ENCODE data around the gene MEAF6. TPM values are rescaled to one million over a fixed set of nuclear protein-coding genes. Genes with fewer than 3 reads are reported as not detected.

Gene MEAF6
- total and polyA plus RNA-seq, 2 of the 8 experiments (the other 6 are each of a cell fraction or from before 2014, with no cell fraction given), result 23.0 to 38.8 TPM

GRCh38 chr1:37549341-37549740, 34.8 kb upstream of the MEAF6 start:
- no peak overlapping the region for H2AFZ ChIP-seq (ENCODE audit: low read length)
- H3K4me2 ChIP-seq (ENCODE audit: insufficient read depth in 1 of 2, low read depth in 2 of 2, low read length in 2 of 2), result no peak overlapping the region
- peaks cover 4% of the 10 kb centered on the region; the same call in 1 of the 2 replicates for H3K79me1 ChIP-seq (ENCODE audit: low read depth, low read length)
- no peaks in the 10 kb centered on the region for H3K27me3 ChIP-seq (replicated peaks in 1 of 4; ENCODE audit: control insufficient read depth in 3 of 4, extremely low read depth in 1 of 4, insufficient read depth in 3 of 4, low read length in 3 of 4)
- H4K91ac ChIP-seq (replicated peaks; ENCODE audit: insufficient read length, low read length), result no peak overlapping the region
- no peak overlapping the region for H3K4ac ChIP-seq (replicated peaks; ENCODE audit: insufficient read length, low read depth, low read length)
- peaks cover 6% of the 10 kb centered on the region; the same call in 1 of the 2 replicates for H3K23me2 ChIP-seq (ENCODE audit: low read depth, low read length)
- ChIA-PET POLR2A (ENCODE audit: partially characterized antibody) (no interaction called here), CTCF (ENCODE audit: partially characterized antibody) (interaction anchor here (1.2 kb wide), 1 partner anchor 136 kb away, joined by 3 read pairs; no protein-coding TSS in a partner anchor)
- no peak overlapping the region for H3K27ac ChIP-seq (ENCODE audit: low read depth, low read length)
- H3K79me2 ChIP-seq (ENCODE audit: control insufficient read depth in 1 of 2, insufficient read depth in 2 of 2, low read length in 2 of 2), result peaks cover 8 to 16% of the 10 kb centered on the region in 2 experiments; a peak in 3 of 4 replicates
- no peak overlapping the region for H3K14ac ChIP-seq (ENCODE audit: insufficient read length)
- H3K56ac ChIP-seq (replicated peaks; ENCODE audit: insufficient read length, low read depth, low read length), result no peak overlapping the region
- peaks cover 0 to 8% (median 3%) of the 10 kb centered on the region in 4 experiments; a peak in 4 of 7 replicates for H3K4me1 ChIP-seq (replicated peaks in 1 of 4; ENCODE audit: control insufficient read depth in 3 of 4, insufficient read depth in 4 of 4, low read length in 3 of 4)
- H4K20me1 ChIP-seq (replicated peaks in 1 of 2; ENCODE audit: control insufficient read depth in 1 of 2, insufficient read depth in 2 of 2, low read length in 2 of 2), result peaks cover 0 to 7% of the 10 kb centered on the region in 2 experiments
- 89% methylated on average over 6 of the region's 6 CpGs; no CpG with 5 or more reads in 1 of the 2 experiments for WGBS, 2 experiments (ENCODE audit: extremely low coverage in 1 of 2, insufficient coverage in 1 of 2, insufficient read length in 1 of 2, insufficient replicate concordance in 2 of 2, low coverage in 1 of 2, low lambda C conversion rate in 2 of 2, missing lambda C conversion rate in 1 of 2)
- no peak overlapping the region for H2BK12ac ChIP-seq (ENCODE audit: low read depth, low read length)
- H3K23ac ChIP-seq (ENCODE audit: insufficient read length), result no peak overlapping the region
- FAIRE-seq, result no peak
- DNase-seq (ENCODE audit: low read depth in 1 of 2, low spot score in 2 of 2), result no peak
- no peak for TF ChIP-seq RXRA (IDR thresholded peaks at IDR 0.05; ENCODE audit: insufficient read depth, low read depth, low read length)
- TF ChIP-seq GABPA (IDR thresholded peaks at IDR 0.05; ENCODE audit: borderline replicate concordance, insufficient read depth, low read length), result no peak
- TF ChIP-seq FOSL1 (IDR thresholded peaks at IDR 0.05; ENCODE audit: insufficient read depth, low read depth, low read length), result no peak
- TF ChIP-seq MAX (IDR thresholded peaks at IDR 0.05), result no peak
- no peak for TF ChIP-seq TEAD4 (IDR thresholded peaks at IDR 0.05; ENCODE audit: low read depth, low read length)
- no peak for TF ChIP-seq SUZ12 (IDR thresholded peaks at IDR 0.05; ENCODE audit: low read length)
- TF ChIP-seq SAP30 (IDR thresholded peaks at IDR 0.05; ENCODE audit: insufficient read depth, insufficient replicate concordance, low read length), result no peak
- no peak for TF ChIP-seq SP1 (IDR thresholded peaks at IDR 0.05; ENCODE audit: low read depth, low read length)
- no peaks in the 10 kb centered on the region for H3K9me3 ChIP-seq (ENCODE audit: insufficient read depth in 2 of 2, low read depth in 1 of 2, low read length in 1 of 2)
- H4K8ac ChIP-seq (ENCODE audit: extremely low read depth, insufficient read depth, low read length), result no peak overlapping the region
- H3K18ac ChIP-seq (ENCODE audit: extremely low read depth, low read length), result no peak overlapping the region
- no peak overlapping the region for H3K4me3 ChIP-seq (ENCODE audit: extremely low read depth in 1 of 4, insufficient read depth in 2 of 4, low read depth in 3 of 4, low read length in 4 of 4)
- H2BK120ac ChIP-seq (replicated peaks; ENCODE audit: low read depth, low read length), result no peak overlapping the region
- H2BK5ac ChIP-seq (ENCODE audit: low read depth, low read length), result no peak overlapping the region
- H2AK5ac ChIP-seq (ENCODE audit: low read depth, low read length), result no peak overlapping the region
- H4K5ac ChIP-seq (ENCODE audit: insufficient read length, low read depth, low read length), result no peak overlapping the region
- H3K9ac ChIP-seq (replicated peaks in 1 of 4; ENCODE audit: extremely low read depth in 1 of 4, low read depth in 3 of 4, low read length in 3 of 4), result no peak overlapping the region
- H2BK15ac ChIP-seq (ENCODE audit: low read length), result no peak overlapping the region
- H3K36me3 ChIP-seq (ENCODE audit: control insufficient read depth in 2 of 4, insufficient read depth in 4 of 4, low read length in 3 of 4), result peaks cover 2 to 31% (median 20%) of the 10 kb centered on the region in 4 experiments; a peak in 7 of 8 replicates
- H2BK20ac ChIP-seq (ENCODE audit: low read length), result no peak overlapping the region
